H1 (cell line): ENCODE measurements around the gene PPP1CB. TPM values are rescaled to one million over a fixed set of nuclear protein-coding genes. Genes with fewer than 3 reads are reported as not detected.

Experiments used
- BACH1 ChIP-seq: IDR thresholded peaks from 2 replicates; pipeline ENCODE4 v1.6.1; 2012; ENCODE audit warnings: low read length, improper control_type of control experiment
- KDM4A ChIP-seq: IDR thresholded peaks from one replicate; pipeline ENCODE4 v1.7.1; 2012; ENCODE audit warnings: low read depth, mild to moderate bottlenecking, moderate library complexity, low read length, inconsistent platforms; ENCODE audit not compliant: severe bottlenecking
- NRF1 ChIP-seq: IDR thresholded peaks from 2 replicates; pipeline ENCODE4 v1.6.1; 2011; ENCODE audit warnings: mild to moderate bottlenecking, low read depth, low read length, improper control_type of control experiment
- POU5F1 ChIP-seq: IDR thresholded peaks from 2 replicates; pipeline ENCODE4 v1.6.1; 2011; ENCODE audit warnings: low read depth, mild to moderate bottlenecking, low read length, moderate library complexity
- SIX5 ChIP-seq: IDR thresholded peaks from 2 replicates; pipeline ENCODE4 v1.6.1; 2011; ENCODE audit warnings: mild to moderate bottlenecking, low read depth, low read length
- SP1 ChIP-seq: IDR thresholded peaks from 2 replicates; pipeline ENCODE4 v1.6.1; 2011; ENCODE audit warnings: low read depth, low read length
- SP2 ChIP-seq: IDR thresholded peaks from 2 replicates; pipeline ENCODE4 v1.6.1; 2012; ENCODE audit warnings: mild to moderate bottlenecking, low read length, inconsistent platforms
- TCF12 ChIP-seq: IDR thresholded peaks from 2 replicates; pipeline ENCODE4 v1.6.1; 2011; ENCODE audit warnings: low read depth, mild to moderate bottlenecking, low read length
- YY1 ChIP-seq: IDR thresholded peaks from 2 replicates; pipeline ENCODE4 v1.6.1; 2011; ENCODE audit warnings: low read depth, mild to moderate bottlenecking, low read length
- polyA plus RNA-seq, 7 experiments: library from polyadenylated mRNA; depleted of rRNA in 3 of 7; stranded (reverse) in 5 of 7; unstranded in 2 of 7; fragments of >200 nt in 5 of 7; fragments of 200-250 nt in 2 of 7; gene quantifications; 1 replicate in 5 of 7; 2 replicates in 1 of 7; 4 replicates in 1 of 7; pipeline versions ENCODE4 v1.2.1 to v1.2.3, GENCODE V29; 2011 to 2013; ENCODE audit warnings: missing spikeins in 2 of 7, mixed read lengths in 2 of 7
- total RNA-seq: library from RNA; stranded (reverse); fragmentation: NEBNext Ultra II Directional; extraction: Animal tissue kit (Norgen Biotek cat#: 25700); gene quantifications from 2 replicates; pipeline ENCODE4 v1.2.1, GENCODE V29; 2021
- TF ChIP-seq, protein P1 (sequence below): fragments of 300-600 bp; sonication (generic); IDR thresholded peaks from 2 replicates; pipeline ENCODE4 v1.7.1; 2012; ENCODE audit warnings: low read length, moderate library complexity, mild to moderate bottlenecking, inconsistent platforms; ENCODE audit not compliant: insufficient replicate concordance
- TF ChIP-seq, protein P2 (sequence below), 3 experiments: IDR thresholded peaks; 1 replicate in 2 of 3; 2 replicates in 1 of 3; pipeline versions ENCODE4 v1.5.1 to v1.6.1; 2011; ENCODE audit warnings: low read length in 3 of 3, mild to moderate bottlenecking in 3 of 3, inconsistent platforms in 2 of 3, low read depth in 1 of 3, moderate library complexity in 1 of 3; ENCODE audit not compliant: insufficient read depth in 1 of 3; ENCODE audit errors: control extremely low read depth in 1 of 3

Gene PPP1CB
- total and polyA plus RNA-seq, 2 of the 8 experiments (the other 6 are each of a cell fraction or from before 2014, with no cell fraction given) = 30.7 to 158 TPM

- TF ChIP-seq, protein P1, sequence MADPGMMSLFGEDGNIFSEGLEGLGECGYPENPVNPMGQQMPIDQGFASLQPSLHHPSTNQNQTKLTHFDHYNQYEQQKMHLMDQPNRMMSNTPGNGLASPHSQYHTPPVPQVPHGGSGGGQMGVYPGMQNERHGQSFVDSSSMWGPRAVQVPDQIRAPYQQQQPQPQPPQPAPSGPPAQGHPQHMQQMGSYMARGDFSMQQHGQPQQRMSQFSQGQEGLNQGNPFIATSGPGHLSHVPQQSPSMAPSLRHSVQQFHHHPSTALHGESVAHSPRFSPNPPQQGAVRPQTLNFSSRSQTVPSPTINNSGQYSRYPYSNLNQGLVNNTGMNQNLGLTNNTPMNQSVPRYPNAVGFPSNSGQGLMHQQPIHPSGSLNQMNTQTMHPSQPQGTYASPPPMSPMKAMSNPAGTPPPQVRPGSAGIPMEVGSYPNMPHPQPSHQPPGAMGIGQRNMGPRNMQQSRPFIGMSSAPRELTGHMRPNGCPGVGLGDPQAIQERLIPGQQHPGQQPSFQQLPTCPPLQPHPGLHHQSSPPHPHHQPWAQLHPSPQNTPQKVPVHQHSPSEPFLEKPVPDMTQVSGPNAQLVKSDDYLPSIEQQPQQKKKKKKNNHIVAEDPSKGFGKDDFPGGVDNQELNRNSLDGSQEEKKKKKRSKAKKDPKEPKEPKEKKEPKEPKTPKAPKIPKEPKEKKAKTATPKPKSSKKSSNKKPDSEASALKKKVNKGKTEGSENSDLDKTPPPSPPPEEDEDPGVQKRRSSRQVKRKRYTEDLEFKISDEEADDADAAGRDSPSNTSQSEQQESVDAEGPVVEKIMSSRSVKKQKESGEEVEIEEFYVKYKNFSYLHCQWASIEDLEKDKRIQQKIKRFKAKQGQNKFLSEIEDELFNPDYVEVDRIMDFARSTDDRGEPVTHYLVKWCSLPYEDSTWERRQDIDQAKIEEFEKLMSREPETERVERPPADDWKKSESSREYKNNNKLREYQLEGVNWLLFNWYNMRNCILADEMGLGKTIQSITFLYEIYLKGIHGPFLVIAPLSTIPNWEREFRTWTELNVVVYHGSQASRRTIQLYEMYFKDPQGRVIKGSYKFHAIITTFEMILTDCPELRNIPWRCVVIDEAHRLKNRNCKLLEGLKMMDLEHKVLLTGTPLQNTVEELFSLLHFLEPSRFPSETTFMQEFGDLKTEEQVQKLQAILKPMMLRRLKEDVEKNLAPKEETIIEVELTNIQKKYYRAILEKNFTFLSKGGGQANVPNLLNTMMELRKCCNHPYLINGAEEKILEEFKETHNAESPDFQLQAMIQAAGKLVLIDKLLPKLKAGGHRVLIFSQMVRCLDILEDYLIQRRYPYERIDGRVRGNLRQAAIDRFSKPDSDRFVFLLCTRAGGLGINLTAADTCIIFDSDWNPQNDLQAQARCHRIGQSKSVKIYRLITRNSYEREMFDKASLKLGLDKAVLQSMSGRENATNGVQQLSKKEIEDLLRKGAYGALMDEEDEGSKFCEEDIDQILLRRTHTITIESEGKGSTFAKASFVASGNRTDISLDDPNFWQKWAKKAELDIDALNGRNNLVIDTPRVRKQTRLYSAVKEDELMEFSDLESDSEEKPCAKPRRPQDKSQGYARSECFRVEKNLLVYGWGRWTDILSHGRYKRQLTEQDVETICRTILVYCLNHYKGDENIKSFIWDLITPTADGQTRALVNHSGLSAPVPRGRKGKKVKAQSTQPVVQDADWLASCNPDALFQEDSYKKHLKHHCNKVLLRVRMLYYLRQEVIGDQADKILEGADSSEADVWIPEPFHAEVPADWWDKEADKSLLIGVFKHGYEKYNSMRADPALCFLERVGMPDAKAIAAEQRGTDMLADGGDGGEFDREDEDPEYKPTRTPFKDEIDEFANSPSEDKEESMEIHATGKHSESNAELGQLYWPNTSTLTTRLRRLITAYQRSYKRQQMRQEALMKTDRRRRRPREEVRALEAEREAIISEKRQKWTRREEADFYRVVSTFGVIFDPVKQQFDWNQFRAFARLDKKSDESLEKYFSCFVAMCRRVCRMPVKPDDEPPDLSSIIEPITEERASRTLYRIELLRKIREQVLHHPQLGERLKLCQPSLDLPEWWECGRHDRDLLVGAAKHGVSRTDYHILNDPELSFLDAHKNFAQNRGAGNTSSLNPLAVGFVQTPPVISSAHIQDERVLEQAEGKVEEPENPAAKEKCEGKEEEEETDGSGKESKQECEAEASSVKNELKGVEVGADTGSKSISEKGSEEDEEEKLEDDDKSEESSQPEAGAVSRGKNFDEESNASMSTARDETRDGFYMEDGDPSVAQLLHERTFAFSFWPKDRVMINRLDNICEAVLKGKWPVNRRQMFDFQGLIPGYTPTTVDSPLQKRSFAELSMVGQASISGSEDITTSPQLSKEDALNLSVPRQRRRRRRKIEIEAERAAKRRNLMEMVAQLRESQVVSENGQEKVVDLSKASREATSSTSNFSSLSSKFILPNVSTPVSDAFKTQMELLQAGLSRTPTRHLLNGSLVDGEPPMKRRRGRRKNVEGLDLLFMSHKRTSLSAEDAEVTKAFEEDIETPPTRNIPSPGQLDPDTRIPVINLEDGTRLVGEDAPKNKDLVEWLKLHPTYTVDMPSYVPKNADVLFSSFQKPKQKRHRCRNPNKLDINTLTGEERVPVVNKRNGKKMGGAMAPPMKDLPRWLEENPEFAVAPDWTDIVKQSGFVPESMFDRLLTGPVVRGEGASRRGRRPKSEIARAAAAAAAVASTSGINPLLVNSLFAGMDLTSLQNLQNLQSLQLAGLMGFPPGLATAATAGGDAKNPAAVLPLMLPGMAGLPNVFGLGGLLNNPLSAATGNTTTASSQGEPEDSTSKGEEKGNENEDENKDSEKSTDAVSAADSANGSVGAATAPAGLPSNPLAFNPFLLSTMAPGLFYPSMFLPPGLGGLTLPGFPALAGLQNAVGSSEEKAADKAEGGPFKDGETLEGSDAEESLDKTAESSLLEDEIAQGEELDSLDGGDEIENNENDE = no peak
- TF ChIP-seq, protein P2, sequence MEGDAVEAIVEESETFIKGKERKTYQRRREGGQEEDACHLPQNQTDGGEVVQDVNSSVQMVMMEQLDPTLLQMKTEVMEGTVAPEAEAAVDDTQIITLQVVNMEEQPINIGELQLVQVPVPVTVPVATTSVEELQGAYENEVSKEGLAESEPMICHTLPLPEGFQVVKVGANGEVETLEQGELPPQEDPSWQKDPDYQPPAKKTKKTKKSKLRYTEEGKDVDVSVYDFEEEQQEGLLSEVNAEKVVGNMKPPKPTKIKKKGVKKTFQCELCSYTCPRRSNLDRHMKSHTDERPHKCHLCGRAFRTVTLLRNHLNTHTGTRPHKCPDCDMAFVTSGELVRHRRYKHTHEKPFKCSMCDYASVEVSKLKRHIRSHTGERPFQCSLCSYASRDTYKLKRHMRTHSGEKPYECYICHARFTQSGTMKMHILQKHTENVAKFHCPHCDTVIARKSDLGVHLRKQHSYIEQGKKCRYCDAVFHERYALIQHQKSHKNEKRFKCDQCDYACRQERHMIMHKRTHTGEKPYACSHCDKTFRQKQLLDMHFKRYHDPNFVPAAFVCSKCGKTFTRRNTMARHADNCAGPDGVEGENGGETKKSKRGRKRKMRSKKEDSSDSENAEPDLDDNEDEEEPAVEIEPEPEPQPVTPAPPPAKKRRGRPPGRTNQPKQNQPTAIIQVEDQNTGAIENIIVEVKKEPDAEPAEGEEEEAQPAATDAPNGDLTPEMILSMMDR (IDR thresholded peaks at IDR 0.05; ENCODE audit: control extremely low read depth in 1 of 3, insufficient read depth in 1 of 3, low read depth in 1 of 3, low read length in 3 of 3) = no peak
- TF ChIP-seq KDM4A (no peak), SP1 (no peak), TCF12 (no peak), NRF1 (no peak), SP2 (no peak), POU5F1 (no peak), BACH1 (no peak), YY1 (no peak), SIX5 (no peak)
These were observed 84.2 kb downstream of the PPP1CB start (continued) for GRCh38 chr2:28835781-28836180.
